ENCODE measurements around the gene ABLIM2. TPM values are rescaled to one million over a fixed set of nuclear protein-coding genes. Genes with fewer than 3 reads are reported as not detected.
A peak's percentile ranks its signal among the peaks of the same experiment; 100 is the strongest.

The ABLIM2 gene
- total RNA-seq, 1 experiment from 2014 or later = 1.0 TPM

GRCh38 chr4:8112036-8112576 is 46.5 kb downstream of the ABLIM2 start:
- Histone ChIP-seq H3T11ph (ENCODE audit: low read length) (no peak overlapping the region), H3K79me2 (ENCODE audit: insufficient read depth, low read length) (no peaks in the 10 kb centered on the region), H4K8ac (replicated peaks; ENCODE audit: insufficient read length, low read depth, low read length) (no peak overlapping the region), H4K91ac (ENCODE audit: insufficient read length, low read depth, low read length) (no peak overlapping the region), H3K9me3 (ENCODE audit: control insufficient read depth, low read depth, low read length) (no peaks in the 10 kb centered on the region), H3K4ac (ENCODE audit: low read depth, low read length) (no peak overlapping the region; the same call in 1 of the 2 replicates), H4K20me1 (ENCODE audit: control insufficient read depth, insufficient read depth, insufficient read length) (no peaks in the 10 kb centered on the region), H3K79me1 (ENCODE audit: insufficient read depth, low read depth, low read length, poor library complexity, severe bottlenecking) (no peaks in the 10 kb centered on the region), H3K23ac (ENCODE audit: insufficient read length, low read depth, low read length) (no peak overlapping the region), H2BK20ac (ENCODE audit: low read depth, low read length, poor library complexity, severe bottlenecking) (no peak overlapping the region), H3K56ac (ENCODE audit: insufficient read length, low read depth, low read length) (no peak overlapping the region), H2AK5ac (ENCODE audit: insufficient read length, low read length) (no peak overlapping the region), H3K27ac (ENCODE audit: insufficient read length, low read depth, low read length) (no peak overlapping the region), H3K14ac (ENCODE audit: insufficient read depth, low read length) (peak overlapping the region; percentile 44; the same call in 1 of the 2 replicates), H3K18ac (ENCODE audit: insufficient read length, low read depth, low read length) (peak overlapping the region; percentile 52), H2BK120ac (ENCODE audit: low read depth, low read length, poor library complexity, severe bottlenecking) (no peak overlapping the region), H3K27me3 (ENCODE audit: insufficient read depth, low read length) (no peaks in the 10 kb centered on the region), H2BK12ac (ENCODE audit: insufficient read length, low read depth, low read length) (peak overlapping the region; percentile 16), H3K4me2 (ENCODE audit: insufficient read depth, insufficient read length, low read length) (no peak overlapping the region), H3K9ac (ENCODE audit: extremely low read depth, insufficient read length, low read length) (no peak overlapping the region), H4K5ac (ENCODE audit: insufficient read length, low read depth, low read length) (no peak overlapping the region), H2BK5ac (ENCODE audit: insufficient read length, low read length) (no peak overlapping the region), H3K23me2 (ENCODE audit: insufficient read length, low read depth, low read length, poor library complexity, severe bottlenecking) (no peaks in the 10 kb centered on the region), H3K4me1 (ENCODE audit: insufficient read depth, low read length) (no peaks in the 10 kb centered on the region; the same call in 1 of the 2 replicates), H2BK15ac (ENCODE audit: low read depth, low read length) (no peak overlapping the region), H2AFZ (ENCODE audit: low read length) (no peak overlapping the region)
- no peak for DNase-seq
- WGBS (ENCODE audit: extremely low coverage, insufficient read length, low lambda C conversion rate) = no CpG with 5 or more reads among the region's 9 CpGs
- peaks cover 0 to 2% of the 10 kb centered on the region in 2 experiments; a peak in 2 of 5 replicates for H3K9me3 Mint-ChIP-seq
- H3K36me3 Mint-ChIP-seq (ENCODE audit: insufficient read depth in 1 of 3, low read depth in 3 of 3) = no peaks in the 10 kb centered on the region; a peak in 1 of 7 replicates
- H3K4me1 Mint-ChIP-seq = peaks cover 34% of the 10 kb centered on the region in 2 experiments
- no peak for TF ChIP-seq CTCF (conservative IDR thresholded peaks at IDR 0.05)
- peak overlapping the region in 2 of 3 experiments; percentile 42 to 68; a peak in 2 of 7 replicates for H3K27ac Mint-ChIP-seq
- no peak overlapping the region; a peak in 1 of 5 replicates for H3K4me3 Mint-ChIP-seq
- peaks cover 3% of the 10 kb centered on the region for H3K27me3 Mint-ChIP-seq (ENCODE audit: low read depth)
